SU-DHL-6 (cell line): ENCODE results near the gene TNFAIP1.

Experiments
- H2AFZ ChIP-seq: fragments of 200-600 bp; sonication (generic); 2 replicates; pipeline ENCODE4 v1.6.1; 2014; ENCODE audit warnings: low read depth, mild to moderate bottlenecking, moderate library complexity, mixed read lengths, antibody characterized with exemption, low read length; ENCODE audit not compliant: severe bottlenecking
- H3F3A ChIP-seq: fragments of 200-600 bp; shearing (Covaris generic); 2 replicates; pipeline ENCODE4 v1.6.0; 2016; ENCODE audit warnings: antibody characterized with exemption, mild to moderate bottlenecking; ENCODE audit not compliant: insufficient read depth
- H3K27ac ChIP-seq: fragments of 200-600 bp; sonication (generic); 2 replicates; pipeline ENCODE4 v1.5.1; 2016; ENCODE audit warnings: low read depth, mild to moderate bottlenecking, low read length, moderate library complexity, mixed read lengths
- H3K27me3 ChIP-seq: fragments of 200-600 bp; sonication (generic), shearing (Covaris generic); 2 replicates; pipeline ENCODE4 v1.6.0; 2014; ENCODE audit warnings: mild to moderate bottlenecking, low read length
- H3K36me3 ChIP-seq: fragments of 200-600 bp; sonication (generic); 2 replicates; pipeline ENCODE4 v1.6.1; 2014; ENCODE audit warnings: mild to moderate bottlenecking, low read length, mixed read lengths
- H3K4me2 ChIP-seq: fragments of 300-600, 200-600 bp; shearing (Covaris generic), sonication (generic); 2 replicates; pipeline ENCODE4 v1.6.0; 2014; ENCODE audit warnings: low read length, low read depth, mild to moderate bottlenecking; ENCODE audit not compliant: poor library complexity, severe bottlenecking
- H3K4me3 ChIP-seq: fragments of 200-600 bp; sonication (generic); 2 replicates; pipeline ENCODE4 v1.5.1; 2014; ENCODE audit warnings: antibody characterized with exemption, low read length, mild to moderate bottlenecking, mixed read lengths; ENCODE audit not compliant: insufficient read depth, poor library complexity, severe bottlenecking
- H3K79me2 ChIP-seq: fragments of 200-600 bp; sonication (generic); 2 replicates; pipeline ENCODE4 v1.6.1; 2014; ENCODE audit warnings: mild to moderate bottlenecking, low read length, moderate library complexity; ENCODE audit not compliant: insufficient read depth
- H3K9ac ChIP-seq: fragments of 200-600 bp; sonication (generic); 2 replicates; pipeline ENCODE4 v1.7.0; 2014; ENCODE audit warnings: mild to moderate bottlenecking, low read length
- H3K9me2 ChIP-seq: fragments of 200-600 bp; sonication (generic); replicated peaks from 2 replicates; pipeline ENCODE4 v1.6.1; 2014; ENCODE audit warnings: low read length; ENCODE audit not compliant: insufficient read depth
- H3K9me3 ChIP-seq: fragments of 200-600 bp; sonication (generic); 2 replicates; pipeline ENCODE4 v1.6.1; 2014; ENCODE audit warnings: low read length, mixed read lengths; ENCODE audit not compliant: insufficient read depth
- H4K20me1 ChIP-seq: fragments of 200-600 bp; sonication (generic); 2 replicates; pipeline ENCODE4 v1.6.1; 2014; ENCODE audit warnings: low read depth, mild to moderate bottlenecking, antibody characterized with exemption, low read length, moderate library complexity, mixed read lengths
- CTCF ChIP-seq: fragments of 200-600 bp; sonication (generic); IDR thresholded peaks from one replicate; pipeline ENCODE4 v1.5.1; 2017; ENCODE audit warnings: antibody characterized with exemption, mild to moderate bottlenecking, low read length, moderate library complexity; ENCODE audit not compliant: insufficient read depth, poor library complexity, severe bottlenecking
- EZH2phosphoT487 ChIP-seq: fragments of 200-600 bp; sonication (generic), shearing (Covaris generic); conservative IDR thresholded peaks from 2 replicates; pipeline ENCODE4 v1.6.1; 2018; ENCODE audit warnings: mild to moderate bottlenecking, antibody characterized with exemption, low read length, moderate library complexity, mixed read lengths

TNFAIP1 gene

GRCh38 chr17:28347261-28347891 is 11.8 kb downstream of the TNFAIP1 start:
- Histone ChIP-seq H3K4me2 (no peak overlapping the region), H3F3A (no peaks in the 10 kb centered on the region), H3K4me3 (no peak overlapping the region)

GRCh38 chr17:28348979-28349378 is 13.4 kb downstream of the TNFAIP1 start:
- TF ChIP-seq EZH2phosphoT487 (no peak), CTCF (no peak)
- Histone ChIP-seq H3K36me3 (peaks cover 3% of the 10 kb centered on the region; the same call in 1 of the 2 replicates), H3K27me3 (no peaks in the 10 kb centered on the region), H3F3A (no peaks in the 10 kb centered on the region), H2AFZ (no peak overlapping the region), H3K9ac (no peak overlapping the region), H3K9me3 (no peaks in the 10 kb centered on the region), H3K79me2 (no peaks in the 10 kb centered on the region), H4K20me1 (no peaks in the 10 kb centered on the region), H3K27ac (no peak overlapping the region), H3K4me3 (no peak overlapping the region), H3K9me2 (no peaks in the 10 kb centered on the region), H3K4me2 (no peak overlapping the region)

More at GRCh38 chr17:28347261-28347891, 11.8 kb downstream of the TNFAIP1 start:
- no peak overlapping the region for H3K9ac ChIP-seq
- no peaks in the 10 kb centered on the region for H4K20me1 ChIP-seq
- TF ChIP-seq EZH2phosphoT487 (no peak), CTCF (no peak)
- no peaks in the 10 kb centered on the region for H3K9me3 ChIP-seq
- no peak overlapping the region for H3K27ac ChIP-seq
- no peak overlapping the region for H2AFZ ChIP-seq
- H3K9me2 ChIP-seq, result no peaks in the 10 kb centered on the region
- no peaks in the 10 kb centered on the region for H3K79me2 ChIP-seq
- peaks cover 3% of the 10 kb centered on the region; the same call in 1 of the 2 replicates for H3K36me3 ChIP-seq
- H3K27me3 ChIP-seq, result no peaks in the 10 kb centered on the region

DNA sequence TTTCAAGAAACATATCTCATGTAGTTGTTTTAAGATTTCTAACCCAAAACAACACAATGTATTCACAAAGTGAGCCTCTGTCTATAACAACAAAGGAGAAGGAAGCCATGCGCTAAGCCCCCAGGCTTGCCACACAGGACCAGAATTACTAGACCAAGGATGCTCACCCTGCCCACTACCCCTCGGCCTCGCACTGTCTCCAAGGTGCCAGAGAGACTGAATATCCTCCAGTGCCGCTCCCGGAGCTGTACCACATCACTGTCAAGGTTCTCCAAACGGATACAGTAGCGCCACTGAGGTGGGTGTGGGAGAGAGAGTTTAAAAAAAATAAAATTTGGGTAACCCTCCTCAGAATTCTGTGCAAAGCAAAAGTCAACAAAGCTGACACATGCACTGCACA is 14.7 kb downstream of the TNFAIP1 start:
- no peaks in the 10 kb centered on the region for H4K20me1 ChIP-seq
- TF ChIP-seq CTCF (no peak), EZH2phosphoT487 (no peak)

More for the DNA sequence above, 14.7 kb downstream of the TNFAIP1 start:
- Histone ChIP-seq H3F3A (no peaks in the 10 kb centered on the region), H3K36me3 (peaks cover 3% of the 10 kb centered on the region; the same call in 1 of the 2 replicates), H3K9me2 (no peaks in the 10 kb centered on the region), H3K4me3 (no peak overlapping the region), H3K27ac (no peak overlapping the region), H3K4me2 (no peak overlapping the region), H3K9ac (no peak overlapping the region), H3K79me2 (no peaks in the 10 kb centered on the region), H2AFZ (no peak overlapping the region), H3K27me3 (no peaks in the 10 kb centered on the region), H3K9me3 (no peaks in the 10 kb centered on the region)
